ENCODE results near the gene RAPGEF2. TPM values are rescaled to one million over a fixed set of nuclear protein-coding genes. Genes with fewer than 3 reads are reported as not detected.

RAPGEF2 gene
- total and polyA plus RNA-seq, 9 of the 15 experiments (the other 6 are each of a cell fraction or from before 2014, with no cell fraction given): 3.1 to 32.6 (median 23.1) TPM

DNA sequence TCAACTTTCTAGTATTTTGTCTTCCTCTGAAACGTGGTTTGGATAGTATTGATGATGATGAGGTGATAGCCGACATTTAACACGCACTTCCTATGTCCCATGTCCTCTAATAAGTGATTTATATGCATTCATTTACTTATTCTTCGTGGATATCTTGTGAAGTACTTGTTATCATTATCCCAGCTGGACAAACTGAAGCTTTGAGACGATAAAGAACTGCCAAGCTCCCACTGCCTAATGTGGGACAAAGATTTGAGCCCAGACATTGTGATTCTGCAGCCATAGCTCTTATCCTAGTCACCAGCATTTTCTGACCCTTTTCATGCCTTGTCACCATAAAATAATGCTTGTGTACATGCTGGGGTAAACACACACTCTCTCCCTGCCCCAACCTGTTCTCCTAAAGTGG is 92.5 kb downstream of the RAPGEF2 start (continued):
- TF ChIP-seq, protein P1, sequence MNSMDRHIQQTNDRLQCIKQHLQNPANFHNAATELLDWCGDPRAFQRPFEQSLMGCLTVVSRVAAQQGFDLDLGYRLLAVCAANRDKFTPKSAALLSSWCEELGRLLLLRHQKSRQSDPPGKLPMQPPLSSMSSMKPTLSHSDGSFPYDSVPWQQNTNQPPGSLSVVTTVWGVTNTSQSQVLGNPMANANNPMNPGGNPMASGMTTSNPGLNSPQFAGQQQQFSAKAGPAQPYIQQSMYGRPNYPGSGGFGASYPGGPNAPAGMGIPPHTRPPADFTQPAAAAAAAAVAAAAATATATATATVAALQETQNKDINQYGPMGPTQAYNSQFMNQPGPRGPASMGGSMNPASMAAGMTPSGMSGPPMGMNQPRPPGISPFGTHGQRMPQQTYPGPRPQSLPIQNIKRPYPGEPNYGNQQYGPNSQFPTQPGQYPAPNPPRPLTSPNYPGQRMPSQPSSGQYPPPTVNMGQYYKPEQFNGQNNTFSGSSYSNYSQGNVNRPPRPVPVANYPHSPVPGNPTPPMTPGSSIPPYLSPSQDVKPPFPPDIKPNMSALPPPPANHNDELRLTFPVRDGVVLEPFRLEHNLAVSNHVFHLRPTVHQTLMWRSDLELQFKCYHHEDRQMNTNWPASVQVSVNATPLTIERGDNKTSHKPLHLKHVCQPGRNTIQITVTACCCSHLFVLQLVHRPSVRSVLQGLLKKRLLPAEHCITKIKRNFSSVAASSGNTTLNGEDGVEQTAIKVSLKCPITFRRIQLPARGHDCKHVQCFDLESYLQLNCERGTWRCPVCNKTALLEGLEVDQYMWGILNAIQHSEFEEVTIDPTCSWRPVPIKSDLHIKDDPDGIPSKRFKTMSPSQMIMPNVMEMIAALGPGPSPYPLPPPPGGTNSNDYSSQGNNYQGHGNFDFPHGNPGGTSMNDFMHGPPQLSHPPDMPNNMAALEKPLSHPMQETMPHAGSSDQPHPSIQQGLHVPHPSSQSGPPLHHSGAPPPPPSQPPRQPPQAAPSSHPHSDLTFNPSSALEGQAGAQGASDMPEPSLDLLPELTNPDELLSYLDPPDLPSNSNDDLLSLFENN (IDR thresholded peaks at IDR 0.05; ENCODE audit: low read depth in 2 of 2, low read length in 2 of 2): peak in 1 of 2 experiments; percentile 80; a peak in 2 of 4 replicates
- TF ChIP-seq SMAD4 (CRISPR knock-in tag; conservative IDR thresholded peaks at IDR 0.05) (peak; percentile 73), RBM39 (optimal IDR thresholded peaks at IDR 0.05; ENCODE audit: low read depth, low read length) (no peak), ZBTB1 (CRISPR knock-in tag; IDR thresholded peaks at IDR 0.05; ENCODE audit: borderline replicate concordance, low read depth) (no peak), CREB1 (IDR thresholded peaks at IDR 0.05) (peak; percentile 75), CREB1 (CRISPR knock-in tag; IDR thresholded peaks at IDR 0.05) (no peak), GABPB2 (CRISPR knock-in tag; conservative IDR thresholded peaks at IDR 0.05) (no peak), HLTF (IDR thresholded peaks at IDR 0.05) (no peak), ZNF436 (CRISPR knock-in tag; IDR thresholded peaks at IDR 0.05) (no peak), CEBPB (tag; IDR thresholded peaks at IDR 0.05) (no peak), HMGXB4 (CRISPR knock-in tag; IDR thresholded peaks at IDR 0.05) (no peak), ZNF431 (CRISPR knock-in tag; IDR thresholded peaks at IDR 0.05) (no peak), ZNF184 (CRISPR knock-in tag; IDR thresholded peaks at IDR 0.05) (no peak), BRD9 (IDR thresholded peaks at IDR 0.05; ENCODE audit: low read depth, partially characterized antibody) (no peak)
